GM21526 (cell line): ENCODE results near the gene NR5A1.

Source experiments
- ATAC-seq: cut with Tn5 transposase; IDR thresholded peaks from one replicate; pipeline ENCODE4 v1.9.1; 2021; ENCODE audit warnings: moderate library complexity; ENCODE audit not compliant: unreplicated experiment, low FRiP score

Gene NR5A1

DNA sequence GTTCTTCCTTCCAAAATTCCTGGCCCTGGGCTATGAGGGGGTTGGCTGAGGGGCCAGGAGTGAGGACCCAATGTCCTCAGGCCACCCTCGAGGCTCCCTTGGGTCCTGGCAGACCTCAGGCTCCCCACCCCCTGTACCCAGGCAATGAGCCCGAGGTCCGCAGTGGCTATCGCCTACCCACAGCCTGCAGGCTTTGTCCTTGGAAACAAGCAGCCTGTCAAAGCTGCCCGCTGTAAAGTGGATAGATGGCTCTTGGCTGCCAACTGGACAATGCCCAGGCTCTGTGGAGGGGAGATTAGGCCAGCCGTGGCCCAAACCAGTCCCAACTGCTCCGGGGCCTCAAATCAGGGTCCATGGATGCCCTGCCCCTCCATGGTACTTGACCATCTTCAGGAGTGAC is 59.2 kb downstream of the NR5A1 start:
- ATAC-seq: no peak

DNA sequence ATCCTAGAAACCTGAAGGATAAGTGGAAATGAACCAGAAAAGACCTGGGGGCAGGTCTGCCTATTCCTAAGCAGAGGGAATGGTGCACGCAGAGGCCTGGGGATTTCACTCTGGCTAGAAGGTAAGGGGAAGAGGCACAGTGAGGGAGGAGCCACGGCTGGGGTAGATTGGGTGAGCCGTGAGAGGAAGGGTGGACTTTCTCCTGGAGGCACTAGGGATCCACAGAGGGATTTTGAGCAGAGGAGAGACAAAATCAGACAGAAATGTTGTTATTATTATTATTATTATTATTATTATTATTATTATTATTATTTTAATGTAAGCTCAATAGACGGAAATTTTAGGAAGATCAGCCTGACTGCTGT is 59.9 kb downstream of the NR5A1 start:
- no peak for ATAC-seq

DNA sequence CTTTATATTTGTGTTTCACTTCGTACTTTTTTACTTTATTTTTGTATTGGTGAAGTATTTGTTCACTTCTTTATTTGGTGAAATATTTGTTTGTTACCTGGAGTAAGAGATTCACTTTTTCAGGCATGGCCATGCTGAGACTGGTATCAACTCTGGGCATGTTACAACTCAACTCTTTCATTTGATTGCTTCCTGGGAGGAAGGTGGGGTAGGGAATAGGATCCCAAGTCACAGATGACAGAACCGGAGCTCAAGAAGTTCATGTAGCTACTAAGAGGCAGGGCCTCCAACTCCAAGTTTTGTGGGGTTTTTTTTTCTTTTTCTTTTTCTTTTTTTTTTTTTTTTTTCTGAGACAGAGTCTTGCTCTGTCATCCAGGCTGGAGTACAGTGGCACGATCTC is 63.0 kb downstream of the NR5A1 start:
- ATAC-seq: no peak

DNA sequence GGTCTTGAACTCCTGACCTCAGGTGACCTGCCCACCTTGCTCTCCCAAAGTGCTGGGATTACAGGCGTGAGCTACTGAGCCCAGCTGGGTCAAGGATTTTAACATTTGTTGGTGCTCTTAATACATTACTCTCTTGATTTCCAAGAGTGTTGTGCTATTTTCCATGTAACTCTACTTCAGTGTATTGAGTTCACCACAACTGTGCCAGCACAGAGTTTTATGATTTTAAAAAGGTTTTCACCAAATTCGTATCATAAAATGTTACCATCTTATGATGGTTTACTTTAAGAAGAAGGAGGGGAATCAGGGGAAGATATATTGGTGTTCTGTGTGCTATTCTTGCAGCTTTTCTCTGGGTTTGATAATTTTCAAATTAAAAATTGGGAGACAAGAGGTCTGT is 63.6 kb downstream of the NR5A1 start:
- no peak for ATAC-seq

DNA sequence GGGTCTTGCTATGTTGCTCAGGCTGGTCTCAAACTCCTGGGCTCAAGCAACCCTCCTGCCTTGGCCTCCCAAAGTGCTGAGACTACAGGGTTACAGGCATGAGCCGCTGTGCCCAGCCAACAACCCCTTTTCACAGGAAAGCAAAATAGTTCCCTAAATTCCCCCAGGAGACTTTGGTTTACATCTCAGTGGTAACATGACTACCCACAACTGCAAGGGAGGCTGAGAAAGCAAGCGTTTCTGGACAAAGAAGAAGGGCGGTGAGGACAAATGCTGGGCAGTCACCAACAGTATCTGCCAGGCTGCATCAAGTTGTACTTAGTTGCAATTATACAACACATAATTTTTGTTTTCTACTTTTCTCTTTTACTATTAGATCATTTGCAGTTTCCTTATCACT is 64.4 kb downstream of the NR5A1 start:
- ATAC-seq: no peak

DNA sequence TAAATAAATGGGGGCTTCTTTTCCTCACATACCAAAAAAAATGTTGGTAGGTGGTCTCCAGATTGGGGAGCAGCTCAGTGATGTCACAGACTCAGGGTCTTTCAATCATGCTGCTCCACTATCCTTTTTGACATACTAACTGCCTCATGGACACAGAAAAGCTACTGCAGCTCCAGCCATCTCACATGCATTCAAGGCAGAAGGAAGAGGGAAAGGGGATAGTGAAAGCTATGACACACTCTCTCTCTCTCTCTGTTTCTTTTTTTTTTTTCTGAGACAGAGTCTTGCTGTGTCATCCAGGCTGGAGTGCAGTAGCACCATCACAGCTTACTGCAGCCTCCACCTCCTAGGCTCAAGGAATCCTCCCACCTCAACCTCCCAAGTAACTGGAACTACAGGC is 64.8 kb downstream of the NR5A1 start:
- no peak for ATAC-seq

DNA sequence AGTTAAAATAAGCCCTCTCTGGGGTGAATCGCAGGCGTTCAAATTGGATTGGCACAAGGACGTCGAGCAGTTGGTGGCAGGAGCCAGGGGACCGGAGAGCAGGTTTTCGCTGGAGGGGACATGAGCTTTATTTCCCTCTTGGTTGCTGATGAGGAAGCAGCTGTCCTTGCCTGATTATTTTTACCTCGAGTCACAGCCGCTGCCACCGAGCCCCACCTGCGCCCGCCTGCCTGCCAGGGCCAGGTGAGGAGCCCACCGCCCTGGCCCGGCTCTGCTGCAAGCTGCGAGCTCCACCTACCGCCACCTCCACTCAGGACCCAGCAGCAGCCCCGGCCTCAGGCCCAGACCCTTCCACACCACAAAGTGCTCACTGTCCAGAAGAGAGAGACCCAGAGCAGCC is 65.9 kb downstream of the NR5A1 start:
- ATAC-seq: no peak

DNA sequence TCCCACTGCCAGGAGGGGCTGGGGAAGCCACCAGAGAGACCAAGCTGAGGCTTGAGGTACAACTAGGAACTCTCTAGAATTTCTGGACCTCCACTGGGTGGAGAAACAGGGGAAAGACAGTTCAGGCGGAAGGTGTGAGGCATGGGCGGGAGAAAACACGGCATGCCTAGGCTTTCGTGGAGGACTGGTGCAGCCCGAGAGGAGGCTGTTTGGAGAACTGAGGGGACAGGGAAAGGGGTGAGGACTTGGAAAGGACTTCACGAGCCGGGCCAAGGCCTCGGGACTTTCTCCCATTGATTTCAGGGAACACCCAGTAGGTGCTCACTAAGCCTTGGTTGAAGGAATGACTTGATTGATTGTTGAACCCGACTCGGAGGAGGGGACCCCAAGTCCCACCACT is 66.4 kb downstream of the NR5A1 start:
- no peak for ATAC-seq

DNA sequence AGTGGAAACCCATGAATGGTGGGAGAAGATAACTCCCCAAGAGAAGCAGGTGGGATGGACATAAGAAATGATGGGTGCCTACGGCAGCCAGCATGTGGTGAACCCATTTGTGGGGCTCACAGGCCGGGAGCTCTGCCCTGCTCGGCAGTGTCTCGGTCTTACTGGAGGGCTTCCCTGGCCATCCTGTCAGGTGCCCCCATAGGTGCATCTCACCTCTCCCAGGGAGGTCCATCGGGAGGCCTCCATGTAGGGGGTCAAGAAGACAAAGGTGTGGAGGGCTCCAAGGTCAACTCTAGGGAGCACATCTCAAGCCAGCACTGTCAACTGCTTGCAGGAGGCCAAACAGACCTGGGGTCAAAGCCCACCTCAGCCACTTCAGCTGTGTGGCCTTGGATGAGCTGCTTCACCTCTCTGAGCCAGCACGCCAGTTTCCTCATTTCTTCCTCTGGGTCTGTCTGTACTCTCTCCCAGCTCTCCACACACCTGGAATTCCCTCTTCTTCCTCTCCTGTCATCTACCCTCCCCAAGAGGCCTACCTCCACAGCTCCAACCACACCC is 67.4 kb downstream of the NR5A1 start:
- ATAC-seq: no peak

DNA sequence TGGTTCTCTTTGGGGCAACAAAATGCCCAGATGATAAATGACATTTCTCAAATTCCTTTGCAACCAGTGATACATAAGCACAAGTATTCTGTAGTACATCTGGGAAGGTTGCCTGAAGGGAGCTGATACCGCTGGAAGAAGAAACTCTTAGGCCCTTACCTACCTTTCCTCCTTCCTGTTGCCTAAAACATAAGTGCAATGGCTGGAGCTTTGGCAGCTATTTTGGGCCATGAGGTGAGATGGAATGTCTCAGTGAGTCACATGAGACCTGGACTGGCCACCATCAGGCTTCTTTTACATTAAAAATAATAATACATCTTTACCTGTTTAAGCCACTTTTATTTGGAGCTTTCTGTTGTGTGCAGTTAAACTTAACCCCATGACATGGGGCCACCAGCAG is 68.1 kb downstream of the NR5A1 start:
- no peak for ATAC-seq

DNA sequence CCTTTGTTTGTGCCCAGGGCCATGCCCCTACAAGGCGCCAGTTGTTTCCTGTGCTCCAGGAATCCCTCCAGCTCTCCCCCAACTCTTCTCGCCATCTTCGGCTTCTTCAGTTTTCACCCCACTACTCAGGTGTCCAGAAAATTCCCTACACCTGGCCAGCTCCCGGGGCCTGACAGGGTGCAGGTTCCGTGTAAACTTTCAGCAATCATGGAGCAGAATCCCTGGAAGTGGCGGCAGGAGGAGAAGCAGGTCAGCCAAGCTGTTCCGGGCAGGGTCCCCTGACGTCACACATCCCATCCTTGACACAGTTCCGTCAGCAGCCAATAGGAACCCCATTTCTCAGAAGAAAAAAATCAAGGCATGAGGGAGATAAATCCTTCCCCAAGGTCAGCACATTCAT is 69.1 kb downstream of the NR5A1 start:
- ATAC-seq: no peak

DNA sequence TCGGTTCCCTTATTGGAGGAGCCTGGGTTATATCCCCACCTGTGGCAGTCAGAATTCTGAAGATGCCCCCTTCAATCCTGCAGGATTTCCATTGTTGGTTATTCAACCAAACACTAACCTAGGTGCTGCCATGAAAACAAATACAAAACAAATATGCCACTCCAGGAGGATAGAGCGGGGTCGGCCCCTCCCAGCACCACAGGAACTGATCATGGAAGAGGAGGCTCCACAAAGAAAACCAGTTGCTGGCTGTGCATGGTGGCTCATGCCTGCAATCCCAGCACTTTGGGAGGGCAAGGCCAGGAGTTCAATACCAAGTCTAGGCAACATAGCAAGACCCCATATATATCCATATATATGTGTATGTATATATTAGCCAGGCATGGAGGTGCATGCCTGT is 70.1 kb downstream of the NR5A1 start:
- ATAC-seq: no peak

DNA sequence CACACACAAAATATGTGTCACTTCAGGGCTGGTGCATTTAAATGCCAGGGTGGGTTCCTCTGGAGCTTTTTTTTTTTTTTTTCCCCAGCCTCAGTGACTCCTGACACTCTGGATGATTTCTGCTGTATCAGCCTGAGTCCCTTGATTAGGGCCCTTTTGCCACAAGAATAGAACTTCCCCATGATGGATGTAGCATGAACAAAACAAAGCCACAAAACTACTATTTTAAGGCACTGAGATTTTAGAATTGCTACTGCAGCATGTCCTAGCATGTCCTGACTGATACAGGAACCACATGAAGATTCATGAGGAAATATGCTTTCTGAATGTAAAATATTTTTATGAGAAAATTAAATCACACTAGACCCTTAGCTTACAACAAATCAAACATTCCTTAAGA is 70.9 kb downstream of the NR5A1 start:
- no peak for ATAC-seq
